8988T (cell line): ENCODE measurements around the gene OBSCN.
"Not testable (repeated sequence)": the region's sequence is repeated elsewhere in the genome, so short reads cannot be mapped to it uniquely, and the experiment has no call there.

Experiments
- DNase-seq: peaks from one replicate; pipeline ENCODE4 v3.0.0; 2011

OBSCN gene

GRCh38 chr1:228214921-228215662 lies 7.2 kb downstream of the OBSCN start:
- no peak for DNase-seq

- DNase-seq = no peak
Measured at GRCh38 chr1:228215663-228216116, 7.8 kb downstream of the OBSCN start.

GRCh38 chr1:228216371-228217320 lies 8.8 kb downstream of the OBSCN start:
- DNase-seq = no peak

GRCh38 chr1:228217551-228218344 lies 9.9 kb downstream of the OBSCN start:
- DNase-seq = no peak

GRCh38 chr1:228218513-228219244 lies 10.8 kb downstream of the OBSCN start:
- DNase-seq = no peak

GRCh38 chr1:228219245-228219961 lies 11.6 kb downstream of the OBSCN start:
- no peak for DNase-seq

- no peak for DNase-seq
Measured at GRCh38 chr1:228219962-228220780, 12.3 kb downstream of the OBSCN start.

GRCh38 chr1:228221097-228221496 lies 13.3 kb downstream of the OBSCN start:
- DNase-seq = not testable (repeated sequence)

GRCh38 chr1:228222548-228222947 lies 14.7 kb downstream of the OBSCN start:
- DNase-seq = no peak

- no peak for DNase-seq
Measured at GRCh38 chr1:228224198-228225164, 16.6 kb downstream of the OBSCN start.

GRCh38 chr1:228225165-228225710 lies 17.4 kb downstream of the OBSCN start:
- no peak for DNase-seq

GRCh38 chr1:228225740-228226139 lies 17.9 kb downstream of the OBSCN start:
- no peak for DNase-seq

GRCh38 chr1:228226141-228226874 lies 18.5 kb downstream of the OBSCN start:
- DNase-seq = no peak

- DNase-seq = no peak
Measured at GRCh38 chr1:228226956-228227791, 19.3 kb downstream of the OBSCN start.

- not testable (repeated sequence) for DNase-seq
Measured at GRCh38 chr1:228228147-228228546, 20.3 kb downstream of the OBSCN start.

GRCh38 chr1:228228601-228229074 lies 20.8 kb downstream of the OBSCN start:
- no peak for DNase-seq

GRCh38 chr1:228231189-228231588 lies 23.3 kb downstream of the OBSCN start:
- DNase-seq = no peak
